Osteocyte (in vitro differentiated cells): ENCODE measurements around the gene KRTAP4-3. TPM values are rescaled to one million over a fixed set of nuclear protein-coding genes. Genes with fewer than 3 reads are reported as not detected.
"Not testable (repeated sequence)": the region's sequence is repeated elsewhere in the genome, so short reads cannot be mapped to it uniquely, and the experiment has no call there.

ENCODE experiments used
- DNase-seq: peaks from one replicate; pipeline ENCODE4 v3.0.0; 2021; ENCODE audit warnings: mixed read lengths; ENCODE audit not compliant: unreplicated experiment; ENCODE audit errors: extremely low spot score
- H3K27ac Mint-ChIP-seq: one replicate; pipeline ENCODE4 v1.8.0; 2021; ENCODE audit warnings: mild to moderate bottlenecking, mixed read lengths; ENCODE audit not compliant: unreplicated experiment
- H3K27me3 Mint-ChIP-seq: one replicate; pipeline ENCODE4 v1.8.0; 2021; ENCODE audit warnings: mixed read lengths; ENCODE audit not compliant: unreplicated experiment
- H3K36me3 Mint-ChIP-seq: one replicate; pipeline ENCODE4 v1.8.0; 2021; ENCODE audit warnings: mixed read lengths; ENCODE audit not compliant: unreplicated experiment
- H3K4me1 Mint-ChIP-seq: one replicate; pipeline ENCODE4 v1.8.0; 2021; ENCODE audit warnings: mixed read lengths; ENCODE audit not compliant: unreplicated experiment
- H3K4me3 Mint-ChIP-seq: one replicate; pipeline ENCODE4 v1.8.0; 2021; ENCODE audit warnings: mild to moderate bottlenecking, moderate library complexity, mixed read lengths; ENCODE audit not compliant: unreplicated experiment
- H3K9me3 Mint-ChIP-seq: one replicate; pipeline ENCODE4 v1.8.0; 2021; ENCODE audit warnings: mixed read lengths; ENCODE audit not compliant: unreplicated experiment
- CTCF ChIP-seq: fragments of 200-600 bp; sonication (generic); IDR thresholded peaks from 2 replicates; pipeline ENCODE4 v1.5.0; 2021; ENCODE audit warnings: antibody characterized with exemption, mild to moderate bottlenecking, moderate library complexity
- total RNA-seq: library from RNA; stranded (reverse); gene quantifications from 2 replicates; pipeline ENCODE4 v1.2.1, GENCODE V29; 2021

Gene KRTAP4-3
- total RNA-seq, 1 donor from 2014 or later: not detected

- no peak for DNase-seq
- no peaks in the 10 kb centered on the region for H3K9me3 Mint-ChIP-seq
- H3K4me1 Mint-ChIP-seq: no peaks in the 10 kb centered on the region
- no peaks in the 10 kb centered on the region for H3K36me3 Mint-ChIP-seq
- no peak overlapping the region for H3K27ac Mint-ChIP-seq
- TF ChIP-seq CTCF: no peak
- H3K27me3 Mint-ChIP-seq: no peaks in the 10 kb centered on the region
- no peak overlapping the region for H3K4me3 Mint-ChIP-seq
These were observed 3.9 kb upstream of the KRTAP4-3 start for GRCh38 chr17:41171886-41172285.

DNA sequence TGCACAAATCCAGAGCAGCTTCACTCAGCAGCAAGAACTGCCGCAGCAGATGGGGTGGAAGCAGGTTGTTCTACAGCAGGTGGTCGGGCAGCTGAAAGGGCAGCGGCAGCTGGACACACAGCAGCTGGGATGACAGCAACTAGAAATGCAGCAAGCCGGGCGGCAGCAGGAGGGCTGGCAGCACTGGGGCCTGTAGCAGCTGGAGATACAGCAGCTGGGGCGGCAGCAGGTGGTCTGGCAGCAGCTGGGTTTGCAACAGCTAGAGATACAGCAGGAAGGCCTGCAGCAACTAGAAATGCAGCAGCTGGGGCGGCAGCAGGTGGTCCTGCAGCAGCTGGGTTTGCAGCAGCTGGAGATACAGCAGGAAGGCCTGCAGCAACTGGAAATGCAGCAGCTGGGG lies 460 bp downstream of the KRTAP4-3 start:
- TF ChIP-seq CTCF: no peak
- H3K36me3 Mint-ChIP-seq: no peaks in the 10 kb centered on the region
- H3K27ac Mint-ChIP-seq: no peak overlapping the region
- no peaks in the 10 kb centered on the region for H3K27me3 Mint-ChIP-seq
- DNase-seq: no peak
- no peak overlapping the region for H3K4me3 Mint-ChIP-seq
- no peaks in the 10 kb centered on the region for H3K4me1 Mint-ChIP-seq
- no peaks in the 10 kb centered on the region for H3K9me3 Mint-ChIP-seq

- no peak overlapping the region for H3K27ac Mint-ChIP-seq
- no peak for TF ChIP-seq CTCF
- no peaks in the 10 kb centered on the region for H3K27me3 Mint-ChIP-seq
- H3K9me3 Mint-ChIP-seq: no peaks in the 10 kb centered on the region
- no peak for DNase-seq
- H3K4me1 Mint-ChIP-seq: no peaks in the 10 kb centered on the region
- no peaks in the 10 kb centered on the region for H3K36me3 Mint-ChIP-seq
- no peak overlapping the region for H3K4me3 Mint-ChIP-seq
These were observed 4.2 kb downstream of the KRTAP4-3 start for GRCh38 chr17:41163828-41164227.

GRCh38 chr17:41160648-41161047 lies 7.4 kb downstream of the KRTAP4-3 start, which contains the start of gene KRTAP4-4:
Gene KRTAP4-4, minus strand, starts transcription at chr17:41160748. Its CDS starts 57 bp downstream, at chr17:41160691.
- no peaks in the 10 kb centered on the region for H3K9me3 Mint-ChIP-seq
- H3K4me3 Mint-ChIP-seq: no peak within 1 kb of the TSS
- H3K4me1 Mint-ChIP-seq: no peaks in the 10 kb centered on the region
- TF ChIP-seq CTCF: no peak
- H3K27me3 Mint-ChIP-seq: no peaks in the 10 kb centered on the region
- DNase-seq: no peak
- no peaks in the 10 kb centered on the region for H3K36me3 Mint-ChIP-seq
- H3K27ac Mint-ChIP-seq: no peak within 1 kb of the TSS

DNA sequence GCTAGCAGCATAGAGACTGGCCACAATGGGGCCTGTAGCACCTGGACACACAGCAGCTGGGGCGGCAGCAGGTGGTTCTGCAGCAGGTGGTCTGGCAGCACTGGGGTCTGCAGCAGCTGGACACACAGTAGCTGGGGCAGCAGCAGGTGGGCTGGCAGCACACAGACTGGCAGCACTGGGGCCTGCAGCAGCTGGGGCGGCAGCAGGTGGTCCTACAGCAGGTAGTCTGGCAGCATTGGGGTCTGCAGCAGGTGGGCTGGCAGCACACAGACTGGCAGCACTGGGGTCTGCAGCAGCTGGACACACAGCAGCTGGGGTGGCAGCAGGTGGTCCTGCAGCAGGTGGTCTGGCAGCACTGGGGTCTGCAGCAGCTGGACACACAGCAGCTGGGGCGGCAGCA lies 7.8 kb downstream of the KRTAP4-3 start:
- H3K4me1 Mint-ChIP-seq, H3K9me3 Mint-ChIP-seq, H3K4me3 Mint-ChIP-seq, H3K27me3 Mint-ChIP-seq, H3K36me3 Mint-ChIP-seq, DNase-seq, H3K27ac Mint-ChIP-seq: not testable (repeated sequence)

DNA sequence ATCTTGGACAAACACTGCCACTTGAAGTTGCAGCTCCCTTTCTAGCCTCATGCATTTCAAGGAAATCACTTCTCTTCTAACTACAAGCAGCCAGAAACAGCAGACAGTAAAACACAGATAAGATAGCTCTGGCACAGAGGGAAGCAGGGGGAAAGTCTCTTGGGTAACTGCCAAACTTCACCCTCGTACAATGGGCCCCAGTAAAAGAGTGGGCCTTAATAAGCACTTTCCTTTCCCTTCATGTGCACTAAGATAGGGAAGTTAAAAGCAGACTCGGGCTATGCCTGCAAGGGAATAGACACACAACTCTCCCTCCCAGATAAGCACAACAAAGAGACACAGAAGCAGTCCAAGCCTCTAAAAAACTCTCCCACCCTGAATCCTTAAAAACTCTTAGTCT lies 14.2 kb downstream of the KRTAP4-3 start:
- Mint-ChIP-seq H3K36me3 (no peaks in the 10 kb centered on the region), H3K4me1 (no peaks in the 10 kb centered on the region), H3K4me3 (no peak overlapping the region), H3K27me3 (no peaks in the 10 kb centered on the region), H3K9me3 (no peaks in the 10 kb centered on the region), H3K27ac (no peak overlapping the region)
- DNase-seq: no peak
- no peak for TF ChIP-seq CTCF
